Epithelial cell of prostate (primary cell): ENCODE data around the gene UTS2R.

Experiments
- DNase-seq: peaks from one replicate; pipeline ENCODE4 v3.0.0-alpha.2; 2011; ENCODE audit warnings: low read depth, low spot score
- H3K27ac ChIP-seq: fragments of 450-650 bp; 2 replicates; pipeline ENCODE4 v1.5.1; 2017; ENCODE audit warnings: mild to moderate bottlenecking

The UTS2R gene

GRCh38 chr17:82419540-82419939, 48.0 kb downstream of the UTS2R start:
- H3K27ac ChIP-seq: no peak overlapping the region
- DNase-seq: no peak

- H3K27ac ChIP-seq: no peak overlapping the region
- DNase-seq: no peak
Observed at GRCh38 chr17:82424001-82424862, 52.7 kb downstream of the UTS2R start.

GRCh38 chr17:82424863-82425159, 53.2 kb downstream of the UTS2R start:
- no peak overlapping the region for H3K27ac ChIP-seq
- no peak for DNase-seq
